HCT116 (cell line): ENCODE measurements around the gene NPEPL1. TPM values are rescaled to one million over a fixed set of nuclear protein-coding genes. Genes with fewer than 3 reads are reported as not detected.

Experiments used
- ATAC-seq: fragments of 200-7000 bp; cut with Tn5 transposase; 2 replicates; pipeline ENCODE4 v1.9.1; 2020; ENCODE audit warnings: mild to moderate bottlenecking, moderate library complexity
- BruUV-seq: library from RNA; stranded (reverse); fragments of 400-500 nt; replicated peaks from 2 replicates; lab custom pipeline; 2021; lab: Mats Ljungman, UMichigan
- CTCF ChIA-PET: fragments of 300-600 bp; sonication (Branson Sonifier 250); formaldehyde crosslinking; loops from one replicate; lab custom pipeline; 2021; ENCODE audit warnings: antibody characterized with exemption; lab: Charles Lee
- POLR2A ChIA-PET: fragments of 300-600, 350-600 bp; sonication (Branson Sonifier 250); formaldehyde crosslinking; loops from one replicate; lab custom pipeline; 2021; ENCODE audit warnings: antibody characterized with exemption; lab: Charles Lee
- RAD21 ChIA-PET, 2 experiments: fragments of 300-600 bp; sonication (Branson Sonifier 250); formaldehyde crosslinking; loops; one replicate each; lab custom pipeline; 2023; ENCODE audit warnings: low total read pairs in 2 of 2; ENCODE audit not compliant: uncharacterized antibody in 2 of 2, unreplicated experiment in 2 of 2, low non-redundant PET in 1 of 2; lab: Charles Lee
- DNase-seq: peaks from one replicate; pipeline ENCODE4 v3.0.0-alpha.2; 2010; ENCODE audit warnings: low read depth, low spot score
- H2AFZ ChIP-seq: fragments of 200-600 bp; shearing (Covaris generic), sonication (generic); 2 replicates; pipeline ENCODE4 v1.6.1; 2017; ENCODE audit warnings: low read depth, mixed run types, mixed read lengths, antibody characterized with exemption, low read length; ENCODE audit not compliant: poor library complexity, severe bottlenecking
- H3K27ac ChIP-seq: 2 replicates; pipeline ENCODE4 v1.5.1; 2012; ENCODE audit warnings: low read depth, low read length
- H3K27me3 ChIP-seq: fragments of 200-600 bp; sonication (generic); 2 replicates; pipeline ENCODE4 v1.6.1; 2016; ENCODE audit warnings: mixed run types, low read length, mixed read lengths; ENCODE audit not compliant: insufficient read depth
- H3K36me3 ChIP-seq, 2 experiments: fragments of 200-500 bp in 1 of 2; fragments of 200-600 bp in 1 of 2; sonication (Bioruptor generic) in 1 of 2; sonication (generic) in 1 of 2; 2 replicates each; pipeline versions ENCODE4 v1.5.1 to v1.6.1; 2014 to 2016; ENCODE audit warnings: low read length in 2 of 2, inconsistent platforms in 1 of 2, mixed read lengths in 1 of 2, mixed run types in 1 of 2; ENCODE audit not compliant: insufficient read depth in 2 of 2, control insufficient read depth in 1 of 2
- H3K4me1 ChIP-seq, 2 experiments: fragments of 200-600 bp in 1 of 2; sonication (generic) in 1 of 2; 2 replicates each; pipeline versions ENCODE4 v1.5.1 to v1.6.1; 2012 to 2017; ENCODE audit warnings: low read length in 2 of 2, inconsistent platforms in 1 of 2, mild to moderate bottlenecking in 1 of 2, mixed read lengths in 1 of 2, mixed run types in 1 of 2, moderate library complexity in 1 of 2; ENCODE audit not compliant: insufficient read depth in 2 of 2, control insufficient read depth in 1 of 2
- H3K4me2 ChIP-seq: fragments of 200-600 bp; sonication (generic); 2 replicates; pipeline ENCODE4 v1.6.1; 2017; ENCODE audit warnings: mixed run types, low read length, mixed read lengths
- H3K4me3 ChIP-seq, 2 experiments: fragments of 200-600 bp in 1 of 2; sonication (generic) in 1 of 2; replicated peaks in 1 of 2; 2 replicates each; pipeline ENCODE4 v1.5.1; 2011 to 2016; ENCODE audit warnings: low read length in 2 of 2, control low read depth in 1 of 2, low read depth in 1 of 2, mild to moderate bottlenecking in 1 of 2, mixed read lengths in 1 of 2, mixed run types in 1 of 2
- H3K79me2 ChIP-seq: fragments of 200-600 bp; sonication (generic); 2 replicates; pipeline ENCODE4 v1.6.1; 2017; ENCODE audit warnings: mild to moderate bottlenecking, mixed run types, low read length, moderate library complexity, mixed read lengths; ENCODE audit not compliant: insufficient read depth
- H3K9ac ChIP-seq: fragments of 200-600 bp; sonication (generic); 2 replicates; pipeline ENCODE4 v1.6.1; 2016; ENCODE audit warnings: low read length, mixed read lengths
- H3K9me2 ChIP-seq: fragments of 200-600 bp; sonication (generic), shearing (Covaris generic); 2 replicates; pipeline ENCODE4 v1.6.1; 2017; ENCODE audit warnings: mixed run types, mild to moderate bottlenecking, moderate library complexity; ENCODE audit not compliant: insufficient read depth
- H3K9me3 ChIP-seq, 2 experiments: fragments of 200-500 bp in 1 of 2; fragments of 200-600 bp in 1 of 2; sonication (Bioruptor generic) in 1 of 2; sonication (generic) in 1 of 2; 2 replicates each; pipeline ENCODE4 v1.6.1; 2014 to 2017; ENCODE audit warnings: low read length in 2 of 2, mixed read lengths in 2 of 2, inconsistent platforms in 1 of 2, low read depth in 1 of 2, mild to moderate bottlenecking in 1 of 2, mixed run types in 1 of 2, moderate library complexity in 1 of 2; ENCODE audit not compliant: control insufficient read depth in 1 of 2, insufficient read depth in 1 of 2
- H4K20me1 ChIP-seq: fragments of 200-600 bp; sonication (generic), shearing (Covaris generic); 2 replicates; pipeline ENCODE4 v1.6.1; 2017; ENCODE audit warnings: mixed run types, mild to moderate bottlenecking, moderate library complexity; ENCODE audit not compliant: insufficient read depth
- CBX3 ChIP-seq: IDR thresholded peaks from 2 replicates; pipeline ENCODE4 v1.6.1; 2012; ENCODE audit warnings: low read depth
- CEBPB ChIP-seq: IDR thresholded peaks from 2 replicates; pipeline ENCODE4 v1.6.1; 2012; ENCODE audit warnings: low read depth
- EGR1 ChIP-seq: IDR thresholded peaks from 2 replicates; pipeline ENCODE4 v1.6.1; 2012; ENCODE audit warnings: low read depth
- ELF1 ChIP-seq: IDR thresholded peaks from 2 replicates; pipeline ENCODE4 v1.6.1; 2012; ENCODE audit warnings: low read depth, borderline replicate concordance
- EZH2 ChIP-seq: fragments of 200-600 bp; sonication (generic); IDR thresholded peaks from 2 replicates; pipeline ENCODE4 v1.6.1; 2017; ENCODE audit warnings: antibody characterized with exemption, mixed run types
- EZH2phosphoT487 ChIP-seq: fragments of 200-600 bp; IDR thresholded peaks from 2 replicates; pipeline ENCODE4 v1.6.1; 2018; ENCODE audit warnings: antibody characterized with exemption, borderline replicate concordance
- POLR2AphosphoS5 ChIP-seq: IDR thresholded peaks from 2 replicates; pipeline ENCODE4 v1.6.1; 2011; ENCODE audit warnings: mild to moderate bottlenecking, low read depth, low read length, moderate library complexity
- SP1 ChIP-seq: IDR thresholded peaks from 2 replicates; pipeline ENCODE4 v1.6.1; 2012; ENCODE audit warnings: low read depth
- YY1 ChIP-seq: IDR thresholded peaks from 2 replicates; pipeline ENCODE4 v1.6.1; 2011; ENCODE audit warnings: low read length, low read depth, moderate library complexity, mild to moderate bottlenecking; ENCODE audit not compliant: insufficient replicate concordance; ENCODE audit errors: extremely low read depth
- ZFX ChIP-seq: fragments of 450-650 bp; IDR thresholded peaks from 2 replicates; pipeline ENCODE4 v1.6.1; 2017
- ZNF274 ChIP-seq: fragments of 200-500 bp; sonication (Bioruptor generic); IDR thresholded peaks from 2 replicates; pipeline ENCODE4 v1.6.1; 2014; ENCODE audit warnings: mild to moderate bottlenecking, low read depth, low read length, inconsistent platforms
- intact Hi-C: fragments of 100-400 bp; cut with micrococcal nuclease; formaldehyde crosslinking; loops from 2 replicates; pipeline ENCODE4 v1.10.0; 2022
- total RNA-seq: library from RNA; stranded (reverse); gene quantifications from one replicate; pipeline ENCODE4 v1.2.1, GENCODE V29; 2021; ENCODE audit not compliant: unreplicated experiment
- TF ChIP-seq, protein P1 (sequence below): IDR thresholded peaks from 2 replicates; pipeline ENCODE4 v1.6.1; 2011; ENCODE audit warnings: mild to moderate bottlenecking, low read length, moderate library complexity; ENCODE audit not compliant: insufficient replicate concordance; ENCODE audit errors: extremely low read depth
- TF ChIP-seq, protein P2 (sequence below): IDR thresholded peaks from 2 replicates; pipeline ENCODE4 v1.6.1; 2012
- TF ChIP-seq, protein P3 (sequence below): IDR thresholded peaks from 2 replicates; pipeline ENCODE4 v1.6.1; 2012; ENCODE audit warnings: low read depth
- TF ChIP-seq, protein P4 (sequence below), 3 experiments: fragments of 200-600 bp in 1 of 3; sonication (generic) in 1 of 3; IDR thresholded peaks in 2 of 3; conservative IDR thresholded peaks in 1 of 3; 2 replicates each; pipeline ENCODE4 v1.5.1; 2012 to 2017; ENCODE audit warnings: low read depth in 2 of 3, low read length in 2 of 3, antibody characterized with exemption in 1 of 3, borderline replicate concordance in 1 of 3, control low read depth in 1 of 3, mild to moderate bottlenecking in 1 of 3, mixed read lengths in 1 of 3, mixed run types in 1 of 3, moderate library complexity in 1 of 3; ENCODE audit not compliant: insufficient read depth in 1 of 3

Gene NPEPL1
- total RNA-seq, 1 experiment from 2014 or later = 16.6 TPM

DNA sequence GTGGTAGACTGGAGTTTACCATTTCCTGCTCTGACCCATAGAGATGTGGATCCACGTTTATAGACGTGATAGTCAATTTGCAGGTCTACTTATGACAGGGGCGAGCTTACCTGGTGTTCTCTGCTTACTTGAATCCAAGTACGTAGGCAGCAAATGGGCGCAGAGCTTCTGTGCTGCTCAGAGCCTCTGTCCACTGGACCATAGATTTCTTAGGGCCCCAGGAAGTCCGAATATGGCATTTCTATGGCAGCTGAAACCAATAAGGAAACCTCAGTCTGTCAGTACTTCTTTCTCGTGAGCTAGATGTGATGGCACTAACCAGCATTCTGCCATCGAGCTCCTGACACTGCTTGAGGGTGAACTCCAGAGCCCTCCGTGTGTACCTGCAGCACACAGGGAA, 19.5 kb upstream of the NPEPL1 start:
- no peak for DNase-seq
- Histone ChIP-seq H3K4me3 (no peak overlapping the region), H3K4me1 (no peaks in the 10 kb centered on the region), H3K36me3 (peaks cover 47 to 50% of the 10 kb centered on the region in 2 experiments), H4K20me1 (no peaks in the 10 kb centered on the region), H3K27ac (no peak overlapping the region), H3K27me3 (no peaks in the 10 kb centered on the region), H3K9ac (no peak overlapping the region), H3K4me2 (no peak overlapping the region), H2AFZ (no peak overlapping the region), H3K9me3 (no peaks in the 10 kb centered on the region), H3K79me2 (peaks cover 5% of the 10 kb centered on the region; the same call in 1 of the 2 replicates), H3K9me2 (no peaks in the 10 kb centered on the region)
- no TSS peak for BruUV-seq
- ChIA-PET CTCF (no interaction called here), POLR2A (interaction anchor here (1.1 kb wide), 1 partner anchor 9 kb away, joined by 3 read pairs; no protein-coding TSS in a partner anchor), RAD21 (no interaction called here)
- TF ChIP-seq POLR2AphosphoS5 = no peak
- TF ChIP-seq, protein P1, sequence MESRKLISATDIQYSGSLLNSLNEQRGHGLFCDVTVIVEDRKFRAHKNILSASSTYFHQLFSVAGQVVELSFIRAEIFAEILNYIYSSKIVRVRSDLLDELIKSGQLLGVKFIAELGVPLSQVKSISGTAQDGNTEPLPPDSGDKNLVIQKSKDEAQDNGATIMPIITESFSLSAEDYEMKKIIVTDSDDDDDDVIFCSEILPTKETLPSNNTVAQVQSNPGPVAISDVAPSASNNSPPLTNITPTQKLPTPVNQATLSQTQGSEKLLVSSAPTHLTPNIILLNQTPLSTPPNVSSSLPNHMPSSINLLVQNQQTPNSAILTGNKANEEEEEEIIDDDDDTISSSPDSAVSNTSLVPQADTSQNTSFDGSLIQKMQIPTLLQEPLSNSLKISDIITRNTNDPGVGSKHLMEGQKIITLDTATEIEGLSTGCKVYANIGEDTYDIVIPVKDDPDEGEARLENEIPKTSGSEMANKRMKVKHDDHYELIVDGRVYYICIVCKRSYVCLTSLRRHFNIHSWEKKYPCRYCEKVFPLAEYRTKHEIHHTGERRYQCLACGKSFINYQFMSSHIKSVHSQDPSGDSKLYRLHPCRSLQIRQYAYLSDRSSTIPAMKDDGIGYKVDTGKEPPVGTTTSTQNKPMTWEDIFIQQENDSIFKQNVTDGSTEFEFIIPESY = no peak
- TF ChIP-seq SP1 = no peak
- no peak for TF ChIP-seq EGR1
- no peak for TF ChIP-seq CEBPB
- TF ChIP-seq CBX3 = no peak
- TF ChIP-seq EZH2phosphoT487 = no peak
- no peak for TF ChIP-seq ZNF274
- TF ChIP-seq, protein P2, sequence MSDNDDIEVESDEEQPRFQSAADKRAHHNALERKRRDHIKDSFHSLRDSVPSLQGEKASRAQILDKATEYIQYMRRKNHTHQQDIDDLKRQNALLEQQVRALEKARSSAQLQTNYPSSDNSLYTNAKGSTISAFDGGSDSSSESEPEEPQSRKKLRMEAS = no peak
- TF ChIP-seq, protein P3, sequence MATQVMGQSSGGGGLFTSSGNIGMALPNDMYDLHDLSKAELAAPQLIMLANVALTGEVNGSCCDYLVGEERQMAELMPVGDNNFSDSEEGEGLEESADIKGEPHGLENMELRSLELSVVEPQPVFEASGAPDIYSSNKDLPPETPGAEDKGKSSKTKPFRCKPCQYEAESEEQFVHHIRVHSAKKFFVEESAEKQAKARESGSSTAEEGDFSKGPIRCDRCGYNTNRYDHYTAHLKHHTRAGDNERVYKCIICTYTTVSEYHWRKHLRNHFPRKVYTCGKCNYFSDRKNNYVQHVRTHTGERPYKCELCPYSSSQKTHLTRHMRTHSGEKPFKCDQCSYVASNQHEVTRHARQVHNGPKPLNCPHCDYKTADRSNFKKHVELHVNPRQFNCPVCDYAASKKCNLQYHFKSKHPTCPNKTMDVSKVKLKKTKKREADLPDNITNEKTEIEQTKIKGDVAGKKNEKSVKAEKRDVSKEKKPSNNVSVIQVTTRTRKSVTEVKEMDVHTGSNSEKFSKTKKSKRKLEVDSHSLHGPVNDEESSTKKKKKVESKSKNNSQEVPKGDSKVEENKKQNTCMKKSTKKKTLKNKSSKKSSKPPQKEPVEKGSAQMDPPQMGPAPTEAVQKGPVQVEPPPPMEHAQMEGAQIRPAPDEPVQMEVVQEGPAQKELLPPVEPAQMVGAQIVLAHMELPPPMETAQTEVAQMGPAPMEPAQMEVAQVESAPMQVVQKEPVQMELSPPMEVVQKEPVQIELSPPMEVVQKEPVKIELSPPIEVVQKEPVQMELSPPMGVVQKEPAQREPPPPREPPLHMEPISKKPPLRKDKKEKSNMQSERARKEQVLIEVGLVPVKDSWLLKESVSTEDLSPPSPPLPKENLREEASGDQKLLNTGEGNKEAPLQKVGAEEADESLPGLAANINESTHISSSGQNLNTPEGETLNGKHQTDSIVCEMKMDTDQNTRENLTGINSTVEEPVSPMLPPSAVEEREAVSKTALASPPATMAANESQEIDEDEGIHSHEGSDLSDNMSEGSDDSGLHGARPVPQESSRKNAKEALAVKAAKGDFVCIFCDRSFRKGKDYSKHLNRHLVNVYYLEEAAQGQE = no peak
- TF ChIP-seq, protein P4, sequence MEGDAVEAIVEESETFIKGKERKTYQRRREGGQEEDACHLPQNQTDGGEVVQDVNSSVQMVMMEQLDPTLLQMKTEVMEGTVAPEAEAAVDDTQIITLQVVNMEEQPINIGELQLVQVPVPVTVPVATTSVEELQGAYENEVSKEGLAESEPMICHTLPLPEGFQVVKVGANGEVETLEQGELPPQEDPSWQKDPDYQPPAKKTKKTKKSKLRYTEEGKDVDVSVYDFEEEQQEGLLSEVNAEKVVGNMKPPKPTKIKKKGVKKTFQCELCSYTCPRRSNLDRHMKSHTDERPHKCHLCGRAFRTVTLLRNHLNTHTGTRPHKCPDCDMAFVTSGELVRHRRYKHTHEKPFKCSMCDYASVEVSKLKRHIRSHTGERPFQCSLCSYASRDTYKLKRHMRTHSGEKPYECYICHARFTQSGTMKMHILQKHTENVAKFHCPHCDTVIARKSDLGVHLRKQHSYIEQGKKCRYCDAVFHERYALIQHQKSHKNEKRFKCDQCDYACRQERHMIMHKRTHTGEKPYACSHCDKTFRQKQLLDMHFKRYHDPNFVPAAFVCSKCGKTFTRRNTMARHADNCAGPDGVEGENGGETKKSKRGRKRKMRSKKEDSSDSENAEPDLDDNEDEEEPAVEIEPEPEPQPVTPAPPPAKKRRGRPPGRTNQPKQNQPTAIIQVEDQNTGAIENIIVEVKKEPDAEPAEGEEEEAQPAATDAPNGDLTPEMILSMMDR (IDR thresholded peaks at IDR 0.05 in 2 of 3, conservative IDR thresholded peaks at IDR 0.05 in 1 of 3; ENCODE audit: borderline replicate concordance in 1 of 3, insufficient read depth in 1 of 3, low read depth in 2 of 3, low read length in 2 of 3) = no peak
- no peak for TF ChIP-seq EZH2
- TF ChIP-seq ELF1 = no peak
- TF ChIP-seq ZFX = no peak
- no peak for TF ChIP-seq YY1
- no peak for ATAC-seq
- intact Hi-C loops = no loop called here
